H1 (cell line): ENCODE data around the gene MUC4. TPM values are rescaled to one million over a fixed set of nuclear protein-coding genes. Genes with fewer than 3 reads are reported as not detected.

Source experiments
- BCL11A ChIP-seq, 2 experiments: IDR thresholded peaks; one replicate each; pipeline ENCODE4 v1.6.1; 2011; ENCODE audit warnings: low read depth in 2 of 2, low read length in 2 of 2, mild to moderate bottlenecking in 2 of 2
- CHD7 ChIP-seq: fragments of 300-600 bp; sonication (generic); IDR thresholded peaks from 2 replicates; pipeline ENCODE4 v1.7.1; 2012; ENCODE audit warnings: low read length, moderate library complexity, mild to moderate bottlenecking, inconsistent platforms; ENCODE audit not compliant: insufficient replicate concordance
- polyA plus RNA-seq, 7 experiments: library from polyadenylated mRNA; depleted of rRNA in 3 of 7; stranded (reverse) in 5 of 7; unstranded in 2 of 7; fragments of >200 nt in 5 of 7; fragments of 200-250 nt in 2 of 7; gene quantifications; 1 replicate in 5 of 7; 2 replicates in 1 of 7; 4 replicates in 1 of 7; pipeline versions ENCODE4 v1.2.1 to v1.2.3, GENCODE V29; 2011 to 2013; ENCODE audit warnings: missing spikeins in 2 of 7, mixed read lengths in 2 of 7
- total RNA-seq: library from RNA; stranded (reverse); fragmentation: NEBNext Ultra II Directional; extraction: Animal tissue kit (Norgen Biotek cat#: 25700); gene quantifications from 2 replicates; pipeline ENCODE4 v1.2.1, GENCODE V29; 2021

MUC4 gene
- total and polyA plus RNA-seq, 2 of the 8 experiments (the other 6 are each of a cell fraction or from before 2014, with no cell fraction given) = 0.89 to 2.0 TPM

DNA sequence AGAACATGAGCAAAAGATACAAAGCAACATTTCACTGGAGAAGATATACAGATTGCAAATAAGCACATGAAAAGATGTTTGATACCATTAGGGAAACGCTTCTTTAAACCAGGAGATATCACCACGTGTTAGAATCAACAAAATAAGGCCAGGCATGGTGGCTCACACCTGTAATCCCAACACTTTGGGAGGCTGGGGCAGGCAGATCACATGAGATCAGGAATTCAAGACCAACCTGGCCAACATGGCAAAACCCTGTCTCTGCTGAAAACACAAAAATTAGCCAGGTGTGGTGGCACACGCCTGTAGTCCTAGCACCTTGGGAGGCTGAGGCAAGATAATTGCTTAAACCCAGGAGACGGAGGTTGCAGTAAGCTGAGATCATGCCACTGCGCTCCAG, 111.4 kb downstream of the MUC4 start (continued):
- TF ChIP-seq CHD7 = no peak
- no peak for TF ChIP-seq BCL11A (IDR thresholded peaks at IDR 0.05; ENCODE audit: low read depth in 2 of 2, low read length in 2 of 2)
